GM18505 (cell line): Measurements from ENCODE around the gene EML1.

Experiments
- ATAC-seq: cut with Tn5 transposase; IDR thresholded peaks from one replicate; pipeline ENCODE4 v1.9.1; 2021; ENCODE audit not compliant: unreplicated experiment
- POLR2A ChIP-seq: IDR thresholded peaks from 4 replicates; pipeline ENCODE4 v1.6.1; 2011; ENCODE audit warnings: borderline replicate concordance; ENCODE audit not compliant: insufficient read depth, insufficient read length; ENCODE audit errors: extremely low read depth

Gene EML1

GRCh38 chr14:99792551-99793212, 531 bp upstream of the EML1 start:
- ATAC-seq = no peak
- no peak for TF ChIP-seq POLR2A

GRCh38 chr14:99794151-99794780, 1.1 kb downstream of the EML1 start:
- no peak for TF ChIP-seq POLR2A
- no peak for ATAC-seq

- ATAC-seq = no peak
- no peak for TF ChIP-seq POLR2A
These were observed 1.8 kb downstream of the EML1 start for GRCh38 chr14:99795046-99795445.

GRCh38 chr14:99797231-99797630, 4.0 kb downstream of the EML1 start:
- no peak for ATAC-seq
- TF ChIP-seq POLR2A = no peak

GRCh38 chr14:99800781-99801180, 7.6 kb downstream of the EML1 start:
- TF ChIP-seq POLR2A = no peak
- ATAC-seq = no peak

- no peak for TF ChIP-seq POLR2A
These were observed 9.3 kb downstream of the EML1 start for GRCh38 chr14:99802301-99803105.

GRCh38 chr14:99803106-99803775, 10.0 kb downstream of the EML1 start:
- no peak for TF ChIP-seq POLR2A
- no peak for ATAC-seq

More at GRCh38 chr14:99802301-99803105, 9.3 kb downstream of the EML1 start:
- ATAC-seq = no peak

GRCh38 chr14:99803803-99804202, 10.6 kb downstream of the EML1 start:
- no peak for TF ChIP-seq POLR2A
- no peak for ATAC-seq

- TF ChIP-seq POLR2A = no peak
- no peak for ATAC-seq
These were observed 12.7 kb downstream of the EML1 start for GRCh38 chr14:99805757-99806439.

- no peak for ATAC-seq
- no peak for TF ChIP-seq POLR2A
These were observed 13.6 kb downstream of the EML1 start for GRCh38 chr14:99806836-99807235.

- TF ChIP-seq POLR2A = no peak
- ATAC-seq = no peak
These were observed 14.4 kb downstream of the EML1 start for GRCh38 chr14:99807413-99808153.

GRCh38 chr14:99808154-99808505, 14.9 kb downstream of the EML1 start:
- TF ChIP-seq POLR2A = no peak
- ATAC-seq = no peak
